Uterus (tissue), 2 donors: ENCODE data around the gene IDH3B.

ENCODE experiments used
- POLR2A ChIP-seq, 2 donors: fragments of 450-650 bp; IDR thresholded peaks; one replicate each; pipeline ENCODE4 v1.6.1; 2016; ENCODE audit warnings: antibody characterized with exemption in 2 of 2, mild to moderate bottlenecking in 1 of 2, moderate library complexity in 1 of 2
- TF ChIP-seq, protein P1 (sequence below), 4 experiments: fragments of 200-600 bp in 2 of 4; fragments of 450-650 bp in 2 of 4; sonication (generic) in 2 of 4; IDR thresholded peaks; one replicate each; pipeline ENCODE4 v1.5.1; 2016 to 2019; ENCODE audit warnings: antibody characterized with exemption in 4 of 4, mild to moderate bottlenecking in 2 of 4, moderate library complexity in 1 of 4

DNA sequence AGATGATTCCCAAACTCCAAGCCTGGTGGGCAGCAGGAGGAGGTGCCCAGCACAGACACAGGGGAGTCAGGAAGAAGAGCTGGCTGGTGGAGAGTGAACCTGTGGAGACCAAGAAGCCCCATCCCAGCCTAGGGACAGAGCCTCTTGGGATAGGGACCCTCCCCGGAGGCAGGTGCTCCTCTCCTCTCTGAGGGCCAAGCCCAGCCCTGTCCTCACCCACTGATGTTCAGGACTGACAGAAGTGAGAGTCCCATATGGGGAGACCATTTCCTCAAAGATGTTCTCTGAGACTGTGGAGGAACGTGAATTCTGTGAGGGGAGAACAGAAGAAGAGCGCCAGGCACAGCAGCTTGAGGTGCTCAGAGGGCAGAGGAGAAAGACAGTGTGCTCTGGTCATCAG, 26.2 kb upstream of the IDH3B start:
- TF ChIP-seq, protein P1, sequence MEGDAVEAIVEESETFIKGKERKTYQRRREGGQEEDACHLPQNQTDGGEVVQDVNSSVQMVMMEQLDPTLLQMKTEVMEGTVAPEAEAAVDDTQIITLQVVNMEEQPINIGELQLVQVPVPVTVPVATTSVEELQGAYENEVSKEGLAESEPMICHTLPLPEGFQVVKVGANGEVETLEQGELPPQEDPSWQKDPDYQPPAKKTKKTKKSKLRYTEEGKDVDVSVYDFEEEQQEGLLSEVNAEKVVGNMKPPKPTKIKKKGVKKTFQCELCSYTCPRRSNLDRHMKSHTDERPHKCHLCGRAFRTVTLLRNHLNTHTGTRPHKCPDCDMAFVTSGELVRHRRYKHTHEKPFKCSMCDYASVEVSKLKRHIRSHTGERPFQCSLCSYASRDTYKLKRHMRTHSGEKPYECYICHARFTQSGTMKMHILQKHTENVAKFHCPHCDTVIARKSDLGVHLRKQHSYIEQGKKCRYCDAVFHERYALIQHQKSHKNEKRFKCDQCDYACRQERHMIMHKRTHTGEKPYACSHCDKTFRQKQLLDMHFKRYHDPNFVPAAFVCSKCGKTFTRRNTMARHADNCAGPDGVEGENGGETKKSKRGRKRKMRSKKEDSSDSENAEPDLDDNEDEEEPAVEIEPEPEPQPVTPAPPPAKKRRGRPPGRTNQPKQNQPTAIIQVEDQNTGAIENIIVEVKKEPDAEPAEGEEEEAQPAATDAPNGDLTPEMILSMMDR (IDR thresholded peaks at IDR 0.05) = no peak
- no peak for TF ChIP-seq POLR2A (IDR thresholded peaks at IDR 0.05)
